HG03280 (cell line): ENCODE results near the gene PSMG4.

ENCODE experiments used
- ATAC-seq: cut with Tn5 transposase; IDR thresholded peaks from one replicate; pipeline ENCODE4 v1.9.1; 2021; ENCODE audit warnings: mild to moderate bottlenecking, moderate library complexity; ENCODE audit not compliant: unreplicated experiment

PSMG4 gene

DNA sequence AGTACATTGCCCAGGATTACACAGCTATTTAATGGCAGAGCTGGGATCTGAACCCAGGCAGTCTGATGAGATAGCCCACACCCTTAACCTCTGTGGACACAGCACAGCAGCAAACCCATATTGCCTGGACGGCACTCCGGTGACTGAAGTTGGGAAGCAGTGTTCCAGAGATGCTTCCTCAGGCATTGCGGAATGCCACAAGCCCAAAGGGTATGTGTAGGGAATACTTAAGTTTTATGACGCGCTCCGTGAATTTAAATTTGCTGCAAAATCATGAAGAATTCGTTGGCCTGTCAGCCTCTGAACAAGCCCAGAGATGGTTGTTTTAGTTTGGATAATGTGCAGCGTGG, 46.4 kb downstream of the PSMG4 start:
- no peak for ATAC-seq

DNA sequence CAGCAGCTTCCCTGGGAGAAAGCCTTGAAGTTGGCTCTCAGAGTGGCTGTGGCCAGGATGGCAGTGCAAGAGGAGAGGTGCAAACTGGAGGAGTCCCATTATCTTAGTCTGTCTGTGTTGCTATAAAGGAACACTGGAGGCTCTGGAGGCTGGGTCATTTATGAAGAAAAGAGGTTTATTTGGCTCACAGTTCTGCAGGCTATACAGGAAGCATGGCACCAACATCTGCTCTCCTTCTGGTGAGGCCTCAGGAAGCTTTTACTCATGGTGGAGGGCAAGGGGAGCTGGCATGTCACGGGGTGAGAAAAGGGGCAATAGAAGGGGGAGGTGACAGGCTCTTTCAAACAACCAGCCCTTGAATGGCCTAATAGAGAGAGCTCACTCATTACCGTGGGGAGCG, 47.1 kb downstream of the PSMG4 start:
- no peak for ATAC-seq

DNA sequence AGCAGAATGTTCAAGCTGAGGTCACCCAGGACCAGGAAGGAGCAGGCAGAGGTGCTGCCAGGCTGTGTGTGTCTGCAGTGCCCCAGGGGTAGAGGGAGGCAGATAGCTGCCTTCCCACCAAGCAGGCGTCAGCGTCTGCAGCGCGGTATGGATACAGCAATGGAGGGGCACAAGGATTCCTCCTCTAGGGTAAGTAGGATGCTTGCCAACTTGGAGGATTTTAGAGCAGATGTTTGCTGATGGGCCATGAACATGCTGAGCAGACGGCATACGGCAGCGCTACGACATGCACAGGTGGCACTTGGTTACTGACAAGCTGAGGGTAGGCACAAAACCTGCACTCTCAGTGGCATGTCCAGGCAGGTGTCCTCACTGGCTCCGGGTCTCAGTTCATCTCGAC, 48.1 kb downstream of the PSMG4 start:
- ATAC-seq = no peak

DNA sequence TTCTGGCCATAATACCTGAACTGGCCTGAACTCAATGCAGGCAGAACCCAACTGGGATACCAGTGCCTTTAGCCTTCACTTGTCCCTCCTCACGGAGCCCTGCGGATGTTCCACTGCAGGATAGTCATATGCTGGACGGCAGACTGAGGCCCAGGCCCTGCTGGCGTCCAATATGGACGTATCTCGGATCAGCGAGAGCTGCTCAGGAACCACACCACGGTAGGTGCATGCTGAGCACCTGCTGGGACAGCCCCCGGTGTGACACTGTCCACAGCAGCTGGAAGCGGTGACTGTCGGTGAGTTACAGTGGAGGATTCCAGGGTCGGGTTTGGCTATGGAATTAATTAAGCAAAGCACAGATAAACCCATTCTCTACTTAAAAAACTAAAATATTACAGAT, 48.7 kb downstream of the PSMG4 start:
- no peak for ATAC-seq

DNA sequence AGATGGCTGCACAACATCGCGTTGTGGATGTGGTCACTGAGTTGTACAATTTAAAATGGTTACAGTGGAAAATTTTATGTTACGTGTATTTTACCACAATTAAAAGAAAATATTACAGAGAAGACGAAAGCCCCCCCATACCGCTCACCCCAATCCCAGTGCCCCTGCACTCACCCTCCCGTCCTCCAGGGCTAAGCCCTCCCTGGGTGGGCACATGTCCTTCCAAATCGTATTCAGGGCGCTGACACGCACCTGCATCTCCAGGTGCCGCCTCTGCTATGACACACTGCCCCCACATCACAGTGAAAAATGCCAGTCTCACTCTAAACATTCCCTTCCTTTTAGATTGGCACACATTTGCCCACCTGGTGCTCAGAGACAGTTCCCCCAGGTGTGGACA, 49.4 kb downstream of the PSMG4 start:
- no peak for ATAC-seq

DNA sequence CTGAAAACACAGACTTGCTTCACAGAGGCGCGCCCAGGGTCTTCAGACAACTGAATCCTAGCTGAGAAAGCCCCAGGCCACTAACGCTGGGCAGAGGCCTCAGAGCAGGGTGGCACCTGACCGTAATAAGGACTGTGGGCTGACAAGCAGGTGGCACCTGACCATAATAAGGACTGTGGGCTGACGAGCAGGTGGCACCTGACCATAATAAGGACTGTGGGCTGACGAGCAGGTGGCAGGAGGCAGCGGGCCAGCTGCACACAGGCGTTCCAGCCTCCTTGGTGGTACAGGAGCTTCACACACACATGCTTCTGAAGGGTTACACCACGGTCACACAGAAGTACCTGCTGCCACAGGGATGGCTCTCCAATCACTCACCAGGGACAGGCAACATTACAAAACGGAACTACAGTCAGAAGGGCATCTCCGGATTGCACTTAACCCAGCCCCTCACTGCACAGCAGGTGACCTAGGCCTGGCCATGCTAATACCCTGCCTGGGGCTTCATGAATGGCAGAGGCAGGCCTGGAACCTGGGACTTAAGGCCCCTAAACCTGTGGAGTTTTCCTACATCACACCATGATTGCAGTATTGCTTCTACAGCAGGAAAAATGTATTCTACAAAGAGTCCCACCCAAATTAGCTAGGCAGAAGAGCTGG, 50.8 kb downstream of the PSMG4 start:
- ATAC-seq = no peak

DNA sequence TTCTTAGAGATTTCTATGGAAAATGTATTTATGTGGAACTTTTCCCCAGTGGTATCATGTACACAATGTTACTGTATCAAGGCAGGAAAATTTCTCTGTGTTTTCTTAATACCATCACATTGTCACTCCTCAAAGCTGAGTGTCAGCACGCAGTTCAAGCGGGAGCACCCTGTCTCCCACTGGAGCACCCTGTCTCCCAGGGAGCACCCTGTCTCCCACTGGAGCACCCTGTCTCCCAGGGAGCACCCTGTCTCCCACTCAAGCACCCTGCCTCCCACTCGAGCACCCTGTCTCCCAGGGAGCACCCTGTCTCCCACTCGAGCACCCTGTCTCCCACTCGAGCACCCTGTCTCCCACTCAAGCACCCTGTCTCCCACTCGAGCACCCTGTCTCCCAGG, 51.3 kb downstream of the PSMG4 start:
- ATAC-seq = no peak

DNA sequence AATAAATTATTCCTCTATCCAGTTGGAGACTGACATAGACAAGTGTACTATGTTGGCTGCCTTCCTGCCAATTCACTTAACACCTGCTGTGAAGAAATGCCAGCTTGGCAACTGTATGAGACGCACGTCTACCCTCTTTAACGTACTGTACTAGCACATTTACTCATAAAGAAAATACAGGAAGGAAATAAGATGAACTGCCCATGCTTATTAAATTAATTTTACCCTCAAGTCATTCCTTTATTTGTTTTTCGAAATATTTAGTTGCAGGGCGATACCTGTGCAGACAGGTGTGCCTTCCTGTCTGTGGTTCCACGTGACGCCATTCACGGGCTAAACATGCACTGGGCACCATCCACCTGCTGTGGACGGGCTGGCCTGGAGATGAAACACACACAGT, 52.0 kb downstream of the PSMG4 start:
- ATAC-seq = no peak

DNA sequence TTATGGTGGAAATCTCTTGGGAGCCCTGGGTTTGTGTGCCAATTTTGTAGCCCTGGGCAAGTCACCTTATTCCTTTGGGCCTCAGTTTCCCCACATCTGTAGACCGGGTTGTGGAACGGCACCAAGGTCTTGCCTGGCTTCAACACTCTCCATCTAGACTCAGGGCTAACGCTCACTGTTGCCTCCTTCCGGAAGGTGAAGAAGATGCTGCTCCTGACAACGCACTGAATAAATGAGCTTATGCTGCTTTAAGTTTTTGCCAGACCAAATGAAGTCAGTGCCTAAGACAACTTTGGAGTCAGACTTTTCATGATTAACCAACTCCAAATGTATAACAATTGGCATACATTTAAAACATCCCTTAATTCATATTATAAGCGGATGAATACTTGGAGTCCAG, 53.1 kb downstream of the PSMG4 start:
- no peak for ATAC-seq

DNA sequence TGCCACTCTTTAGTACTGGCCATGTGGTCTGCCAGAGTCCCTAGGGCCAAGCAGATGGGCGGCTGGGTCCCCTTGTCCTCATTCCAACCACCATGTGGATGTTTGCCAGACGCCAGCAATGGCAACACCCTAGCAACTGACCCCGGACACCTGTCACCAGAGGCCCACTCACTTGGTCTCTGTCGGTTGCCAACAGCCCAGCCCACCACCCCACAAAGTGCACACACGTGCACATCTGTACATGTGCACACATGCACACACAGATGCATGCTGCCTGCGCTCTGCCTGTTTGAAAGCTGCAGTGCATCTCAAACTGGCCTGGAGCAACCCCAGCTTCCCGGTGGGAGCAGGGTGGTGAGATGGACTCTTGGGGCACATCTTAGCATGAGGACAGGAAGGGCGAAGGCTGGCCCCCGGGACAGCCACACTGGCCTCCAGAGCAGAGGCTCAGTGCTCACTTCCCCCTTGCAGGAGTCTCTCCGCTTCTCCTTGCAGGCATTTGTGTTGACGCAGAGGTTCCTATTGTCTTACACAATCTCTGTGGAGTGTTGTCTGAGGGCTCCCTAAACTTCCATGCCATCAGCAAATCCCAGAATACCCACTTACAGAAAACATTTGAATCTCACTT, 54.0 kb downstream of the PSMG4 start:
- ATAC-seq = no peak

DNA sequence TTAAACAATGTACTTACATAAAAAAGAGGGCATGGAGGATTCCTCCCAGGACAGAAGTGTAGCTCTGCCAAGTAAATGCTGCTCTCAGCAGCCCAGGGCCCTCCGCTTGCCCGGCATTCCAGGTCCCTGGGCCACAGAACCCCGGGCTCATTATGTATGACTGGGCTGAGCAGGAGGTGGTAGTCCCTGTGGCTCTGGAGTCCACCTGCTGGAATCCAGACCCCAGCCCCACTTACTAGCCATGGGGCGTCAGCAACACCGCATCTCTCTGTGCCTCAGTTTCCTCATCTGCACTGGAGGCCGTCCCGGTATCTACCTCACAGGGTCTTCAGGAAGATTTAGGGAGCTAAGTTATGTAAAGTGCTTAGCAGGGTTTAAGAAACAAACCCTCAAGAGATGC, 55.4 kb downstream of the PSMG4 start:
- ATAC-seq = no peak

DNA sequence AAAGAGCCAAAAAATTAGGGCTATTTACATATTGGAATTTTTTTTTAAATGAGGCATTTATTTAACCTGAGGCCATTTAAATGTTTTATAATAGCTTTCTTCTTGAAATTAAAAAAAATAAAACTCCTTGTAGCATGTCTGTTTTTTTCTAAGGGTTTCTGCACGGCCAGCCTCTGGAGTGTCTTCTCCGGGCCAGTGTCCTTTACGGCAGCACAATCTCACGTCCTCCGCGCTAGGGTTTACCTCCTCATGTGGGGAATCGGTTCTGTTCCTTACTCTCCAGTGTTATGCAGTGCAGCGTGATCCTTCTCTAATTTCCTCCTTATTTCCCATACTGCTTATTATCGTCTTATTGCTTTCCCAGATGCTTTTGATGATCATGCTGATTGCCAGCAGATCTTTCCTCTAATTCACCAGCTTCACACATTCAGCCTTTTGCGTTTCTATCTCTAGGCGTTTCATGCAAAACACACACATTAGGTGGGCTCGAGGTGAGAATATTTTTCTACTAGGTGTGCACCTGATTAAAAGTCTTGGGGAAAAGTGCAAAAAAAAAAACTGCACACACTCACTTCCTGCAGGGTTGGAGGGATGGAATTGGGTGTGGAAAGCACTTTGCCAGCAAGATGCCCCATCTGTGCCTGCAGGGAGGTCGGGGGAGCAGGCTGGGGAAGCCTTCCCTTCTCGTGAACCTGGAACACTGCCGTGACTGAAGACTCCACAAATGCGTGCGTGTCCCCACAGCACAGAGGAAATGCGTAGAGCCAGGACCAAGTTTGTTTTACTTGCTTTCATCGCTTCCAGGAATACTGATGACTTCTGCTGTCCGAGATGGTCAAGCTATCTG, 56.1 kb downstream of the PSMG4 start:
- ATAC-seq = no peak

DNA sequence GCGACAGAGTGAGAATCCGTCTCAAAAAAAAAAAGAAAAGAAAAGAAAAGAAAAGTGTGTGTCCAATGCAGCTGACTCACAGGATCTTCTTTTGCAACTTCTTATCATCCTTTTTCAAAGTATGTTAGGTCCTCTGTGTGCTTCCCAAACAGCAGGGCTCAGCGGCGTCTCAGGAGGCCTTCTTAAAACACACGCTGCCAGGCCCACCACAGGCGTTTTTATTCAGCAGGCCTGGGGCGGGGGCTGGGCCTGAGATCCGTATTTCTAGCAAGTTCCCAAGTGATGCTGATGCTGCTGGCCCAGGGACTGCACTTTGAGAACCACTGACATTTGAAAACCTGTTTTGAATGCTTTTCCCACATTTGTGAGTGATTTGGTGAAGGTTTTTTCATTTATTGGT, 57.1 kb downstream of the PSMG4 start:
- no peak for ATAC-seq

DNA sequence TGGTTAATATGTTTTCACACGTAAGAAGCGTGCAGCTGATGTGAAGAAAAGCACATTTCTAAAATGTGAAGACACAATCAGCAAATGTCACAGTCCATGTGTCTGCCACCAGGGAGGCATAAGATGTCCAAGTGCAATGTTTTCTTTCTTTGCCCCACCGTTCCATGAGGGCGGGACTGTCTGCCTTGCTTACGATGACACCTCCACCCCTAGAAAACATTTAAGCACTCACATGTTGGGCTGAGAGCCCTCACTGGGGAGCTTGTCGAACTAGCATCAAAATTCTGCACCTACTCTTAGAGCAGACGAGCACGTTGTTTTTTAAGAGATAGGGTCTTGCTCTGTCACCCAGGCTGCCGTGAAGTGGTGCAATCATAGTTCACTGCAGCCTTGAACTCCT, 57.6 kb downstream of the PSMG4 start:
- no peak for ATAC-seq

DNA sequence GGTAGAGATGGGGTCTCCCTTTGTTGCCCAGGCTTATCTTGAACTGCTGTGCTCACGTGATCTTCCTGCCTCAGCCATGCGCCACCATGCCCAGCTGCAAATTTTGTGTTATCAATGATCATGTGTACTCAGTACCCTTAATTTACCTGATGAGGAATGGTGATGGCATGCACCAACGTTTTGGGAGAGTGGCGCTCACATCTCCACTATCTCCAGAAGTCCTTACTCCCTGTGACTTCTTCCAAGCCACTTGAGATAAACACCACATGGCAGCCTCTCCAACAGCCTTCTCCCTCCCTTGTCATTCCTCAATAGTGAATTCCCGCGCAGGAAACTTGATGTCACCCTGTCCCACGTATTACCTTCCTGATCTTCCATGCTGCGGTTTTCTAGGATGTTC, 58.1 kb downstream of the PSMG4 start:
- ATAC-seq = no peak
